H1 (cell line): ENCODE results near the gene CA7. TPM values are rescaled to one million over a fixed set of nuclear protein-coding genes. Genes with fewer than 3 reads are reported as not detected.
A peak's percentile ranks its signal among the peaks of the same experiment; 100 is the strongest.

Experiments used
- CTCF ChIA-PET: fragments of 300-600 bp; sonication (Branson Sonifier 250); formaldehyde crosslinking; loops from one replicate; lab custom pipeline; 2021; ENCODE audit not compliant: partially characterized antibody; lab: Charles Lee
- POLR2A ChIA-PET: fragments of 300-600 bp; sonication (Branson Sonifier 250); formaldehyde crosslinking; loops from one replicate; lab custom pipeline; 2021; ENCODE audit warnings: inconsistent platforms; ENCODE audit not compliant: partially characterized antibody; lab: Charles Lee
- DNase-seq, 2 experiments: peaks; one replicate each; pipeline versions ENCODE4 v3.0.0 to v3.0.0-alpha.2; 2010 to 2022; ENCODE audit warnings: low spot score in 2 of 2, low read depth in 1 of 2, mixed read lengths in 1 of 2
- FAIRE-seq: peaks from 2 replicates; lab custom pipeline; 2011; peaks lifted over from hg19 to GRCh38; lab: Jason Lieb, UNC
- H2AFZ ChIP-seq: 2 replicates; pipeline ENCODE4 v1.8.1; 2012; ENCODE audit warnings: low read length, inconsistent platforms
- H2AK5ac ChIP-seq: 2 replicates; pipeline ENCODE4 v1.6.1; 2013; ENCODE audit warnings: low read depth, low read length
- H2BK120ac ChIP-seq: replicated peaks from 2 replicates; pipeline ENCODE3; 2013; ENCODE audit warnings: low read depth, low read length, inconsistent platforms
- H2BK12ac ChIP-seq: 2 replicates; pipeline ENCODE4 v1.6.1; 2013; ENCODE audit warnings: low read depth, low read length
- H2BK15ac ChIP-seq: 2 replicates; pipeline ENCODE4 v1.6.1; 2013; ENCODE audit warnings: low read length
- H2BK20ac ChIP-seq: 2 replicates; pipeline ENCODE4 v1.6.1; 2013; ENCODE audit warnings: low read length
- H2BK5ac ChIP-seq: 2 replicates; pipeline ENCODE4 v1.6.1; 2013; ENCODE audit warnings: low read depth, low read length
- H3K14ac ChIP-seq: 2 replicates; pipeline ENCODE4 v1.6.1; 2013; ENCODE audit warnings: inconsistent platforms; ENCODE audit not compliant: insufficient read length
- H3K18ac ChIP-seq: 2 replicates; pipeline ENCODE4 v1.6.1; 2013; ENCODE audit warnings: low read length; ENCODE audit errors: extremely low read depth
- H3K23ac ChIP-seq: 2 replicates; pipeline ENCODE4 v1.6.1; 2013; ENCODE audit warnings: inconsistent platforms; ENCODE audit not compliant: insufficient read length
- H3K23me2 ChIP-seq: 2 replicates; pipeline ENCODE4 v1.6.1; 2013; ENCODE audit warnings: low read depth, low read length
- H3K27ac ChIP-seq: 2 replicates; pipeline ENCODE4 v1.6.1; 2011; ENCODE audit warnings: low read depth, low read length, inconsistent platforms
- H3K27me3 ChIP-seq, 4 experiments: replicated peaks in 1 of 4; 1 replicate in 1 of 4; 2 replicates in 3 of 4; pipeline versions ENCODE4 v1.6.1 to v1.8.1; 2011 to 2013; ENCODE audit warnings: low read length in 3 of 4, mild to moderate bottlenecking in 3 of 4, inconsistent platforms in 2 of 4, mixed read lengths in 2 of 4, moderate library complexity in 1 of 4; ENCODE audit not compliant: control insufficient read depth in 3 of 4, insufficient read depth in 3 of 4; ENCODE audit errors: extremely low read depth in 1 of 4
- H3K36me3 ChIP-seq, 4 experiments: 2 replicates each; pipeline versions ENCODE4 v1.6.1 to v1.8.1; 2011 to 2013; ENCODE audit warnings: mild to moderate bottlenecking in 4 of 4, low read length in 3 of 4, moderate library complexity in 2 of 4, control low read depth in 1 of 4, inconsistent platforms in 1 of 4; ENCODE audit not compliant: insufficient read depth in 4 of 4, control insufficient read depth in 2 of 4
- H3K4ac ChIP-seq: replicated peaks from 2 replicates; pipeline ENCODE3; 2013; ENCODE audit warnings: low read length, low read depth, mixed read lengths, inconsistent platforms; ENCODE audit not compliant: insufficient read length
- H3K4me1 ChIP-seq, 4 experiments: replicated peaks in 1 of 4; 1 replicate in 1 of 4; 2 replicates in 3 of 4; pipeline versions ENCODE4 v1.6.1 to v1.8.1; 2011 to 2013; ENCODE audit warnings: low read length in 3 of 4, inconsistent platforms in 2 of 4, mixed read lengths in 1 of 4; ENCODE audit not compliant: insufficient read depth in 4 of 4, control insufficient read depth in 3 of 4
- H3K4me2 ChIP-seq, 2 experiments: 2 replicates each; pipeline versions ENCODE4 v1.6.1 to v1.8.1; 2011 to 2013; ENCODE audit warnings: low read depth in 2 of 2, low read length in 2 of 2, control low read depth in 1 of 2, inconsistent platforms in 1 of 2, mild to moderate bottlenecking in 1 of 2; ENCODE audit not compliant: insufficient read depth in 1 of 2
- H3K4me3 ChIP-seq, 4 experiments: fragments of 200-600, 300-600 bp in 1 of 4; sonication (generic), shearing (Covaris generic), sonication (Bioruptor Twin) in 1 of 4; 2 replicates each; pipeline versions ENCODE4 v1.5.1 to v1.8.1; 2011 to 2016; ENCODE audit warnings: low read length in 4 of 4, low read depth in 3 of 4, control low read depth in 2 of 4, inconsistent platforms in 2 of 4, mild to moderate bottlenecking in 2 of 4, mixed read lengths in 1 of 4, moderate library complexity in 1 of 4; ENCODE audit not compliant: insufficient read depth in 2 of 4; ENCODE audit errors: extremely low read depth in 1 of 4
- H3K56ac ChIP-seq: replicated peaks from 2 replicates; pipeline ENCODE3; 2013; ENCODE audit warnings: low read depth, mild to moderate bottlenecking, mixed read lengths, low read length, inconsistent platforms; ENCODE audit not compliant: insufficient read length
- H3K79me1 ChIP-seq: 2 replicates; pipeline ENCODE4 v1.6.1; 2013; ENCODE audit warnings: low read depth, low read length, control low read depth
- H3K79me2 ChIP-seq, 2 experiments: 2 replicates each; pipeline versions ENCODE4 v1.6.1 to v1.8.1; 2012 to 2013; ENCODE audit warnings: low read length in 2 of 2, mild to moderate bottlenecking in 2 of 2, inconsistent platforms in 1 of 2; ENCODE audit not compliant: insufficient read depth in 2 of 2, control insufficient read depth in 1 of 2
- H3K9ac ChIP-seq, 4 experiments: replicated peaks in 1 of 4; 1 replicate in 1 of 4; 2 replicates in 3 of 4; pipeline versions ENCODE4 v1.6.1 to v1.8.1; 2011 to 2013; ENCODE audit warnings: low read depth in 3 of 4, low read length in 3 of 4, control low read depth in 2 of 4, mild to moderate bottlenecking in 2 of 4, moderate library complexity in 2 of 4, inconsistent platforms in 1 of 4; ENCODE audit errors: extremely low read depth in 1 of 4
- H3K9me3 ChIP-seq, 2 experiments: 2 replicates each; pipeline versions ENCODE4 v1.6.1 to v1.8.1; 2012 to 2013; ENCODE audit warnings: mild to moderate bottlenecking in 2 of 2, moderate library complexity in 2 of 2, control low read depth in 1 of 2, inconsistent platforms in 1 of 2, low read depth in 1 of 2, low read length in 1 of 2, mixed read lengths in 1 of 2; ENCODE audit not compliant: insufficient read depth in 2 of 2
- H4K20me1 ChIP-seq, 2 experiments: replicated peaks in 1 of 2; 2 replicates each; pipeline versions ENCODE3 to v1.8.1; 2011 to 2013; ENCODE audit warnings: inconsistent platforms in 2 of 2, low read length in 2 of 2, mild to moderate bottlenecking in 1 of 2; ENCODE audit not compliant: insufficient read depth in 2 of 2, control insufficient read depth in 1 of 2
- H4K5ac ChIP-seq: 2 replicates; pipeline ENCODE4 v1.6.1; 2013; ENCODE audit warnings: low read length, low read depth, mixed read lengths, inconsistent platforms; ENCODE audit not compliant: insufficient read length
- H4K8ac ChIP-seq: 2 replicates; pipeline ENCODE4 v1.8.0; 2013; ENCODE audit warnings: mild to moderate bottlenecking, moderate library complexity, low read length, inconsistent platforms; ENCODE audit not compliant: insufficient read depth; ENCODE audit errors: extremely low read depth
- H4K91ac ChIP-seq: replicated peaks from 2 replicates; pipeline ENCODE3; 2013; ENCODE audit warnings: low read length, mixed read lengths, inconsistent platforms; ENCODE audit not compliant: insufficient read length
- CBX5 ChIP-seq: fragments of 300-800, 300-1000 bp; sonication (generic); IDR thresholded peaks from 2 replicates; pipeline ENCODE4 v1.7.1; 2016; ENCODE audit warnings: antibody characterized with exemption, low read length, low read depth
- CHD1 ChIP-seq: IDR thresholded peaks from 2 replicates; pipeline ENCODE4 v1.6.1; 2012; ENCODE audit warnings: low read depth, low read length, improper control_type of control experiment
- EGR1 ChIP-seq: IDR thresholded peaks from 2 replicates; pipeline ENCODE4 v1.6.1; 2011; ENCODE audit warnings: low read depth, low read length, borderline replicate concordance
- GABPA ChIP-seq: IDR thresholded peaks from 2 replicates; pipeline ENCODE4 v1.6.1; 2011; ENCODE audit warnings: mild to moderate bottlenecking, low read length, moderate library complexity, borderline replicate concordance; ENCODE audit not compliant: insufficient read depth
- GTF2F1 ChIP-seq: IDR thresholded peaks from 2 replicates; pipeline ENCODE4 v1.6.1; 2012; ENCODE audit warnings: low read depth, low read length, improper control_type of control experiment, borderline replicate concordance
- HDAC2 ChIP-seq, 2 experiments: fragments of 300-600 bp in 1 of 2; sonication (generic) in 1 of 2; IDR thresholded peaks; 2 replicates each; pipeline ENCODE4 v1.6.1; 2011 to 2012; ENCODE audit warnings: low read depth in 2 of 2, low read length in 2 of 2, mild to moderate bottlenecking in 2 of 2, moderate library complexity in 2 of 2, borderline replicate concordance in 1 of 2, inconsistent platforms in 1 of 2
- KDM1A ChIP-seq: fragments of 200-600, 300-600 bp; sonication (generic); IDR thresholded peaks from 2 replicates; pipeline ENCODE4 v1.7.1; 2016; ENCODE audit warnings: mild to moderate bottlenecking, low read length, borderline replicate concordance
- POLR2A ChIP-seq, 2 experiments: IDR thresholded peaks; 1 replicate in 1 of 2; 2 replicates in 1 of 2; pipeline ENCODE4 v1.6.1; 2011; ENCODE audit warnings: low read depth in 2 of 2, low read length in 2 of 2, mild to moderate bottlenecking in 2 of 2; ENCODE audit errors: control extremely low read depth in 1 of 2
- WGBS, 2 experiments: shearing (Covaris generic) in 1 of 2; methylation state at CpG; one replicate each; pipeline versions ENCODE4 v1.1.6 to v1.1.7; 2013 to 2015; ENCODE audit warnings: low lambda C conversion rate in 2 of 2, mixed read lengths in 2 of 2, inconsistent platforms in 1 of 2, low coverage in 1 of 2, missing lambda C conversion rate in 1 of 2; ENCODE audit not compliant: insufficient replicate concordance in 2 of 2, insufficient coverage in 1 of 2, insufficient read length in 1 of 2; ENCODE audit errors: extremely low coverage in 1 of 2, missing lambda C conversion rate in 1 of 2; 5-methylcytosine and 5-hydroxymethylcytosine counted together
- polyA plus RNA-seq, 7 experiments: library from polyadenylated mRNA; depleted of rRNA in 3 of 7; stranded (reverse) in 5 of 7; unstranded in 2 of 7; fragments of >200 nt in 5 of 7; fragments of 200-250 nt in 2 of 7; gene quantifications; 1 replicate in 5 of 7; 2 replicates in 1 of 7; 4 replicates in 1 of 7; pipeline versions ENCODE4 v1.2.1 to v1.2.3, GENCODE V29; 2011 to 2013; ENCODE audit warnings: missing spikeins in 2 of 7, mixed read lengths in 2 of 7
- total RNA-seq: library from RNA; stranded (reverse); fragmentation: NEBNext Ultra II Directional; extraction: Animal tissue kit (Norgen Biotek cat#: 25700); gene quantifications from 2 replicates; pipeline ENCODE4 v1.2.1, GENCODE V29; 2021
- TF ChIP-seq, protein P1 (sequence below): IDR thresholded peaks from 2 replicates; pipeline ENCODE4 v1.6.1; 2011; ENCODE audit warnings: low read length, improper control_type of control experiment

CA7 gene
- total and polyA plus RNA-seq, 2 of the 8 experiments (the other 6 are each of a cell fraction or from before 2014, with no cell fraction given): 1.7 to 2.7 TPM

DNA sequence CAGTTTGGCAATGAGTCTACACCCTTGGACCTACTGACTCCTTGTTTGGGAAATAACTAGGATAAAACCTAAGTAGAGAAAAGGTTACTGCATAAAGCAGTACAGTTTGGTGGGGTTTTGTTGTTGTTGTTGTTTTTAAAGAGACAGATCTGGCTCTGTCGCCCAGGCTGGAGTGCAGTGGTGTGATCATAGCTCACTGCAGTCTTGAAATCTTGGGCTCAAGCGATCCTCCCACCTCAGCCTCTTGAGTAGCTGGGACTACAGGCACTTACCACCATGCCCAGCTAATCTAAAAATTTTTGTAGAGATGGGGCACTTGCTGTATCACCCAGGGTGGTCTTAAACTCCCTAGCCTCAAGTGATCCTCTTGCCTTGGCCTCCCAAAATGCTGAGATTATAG lies 37.3 kb downstream of the CA7 start:
- Histone ChIP-seq H3K14ac (no peak overlapping the region), H2AK5ac (no peak overlapping the region), H3K79me1 (peaks cover 12% of the 10 kb centered on the region), H3K36me3 (peaks cover 10 to 26% (median 17%) of the 10 kb centered on the region in 4 experiments), H2AFZ (no peak overlapping the region), H2BK5ac (no peak overlapping the region), H4K91ac (no peak overlapping the region), H3K4me2 (peak overlapping the region; percentile 68 to 89), H4K8ac (no peak overlapping the region), H3K9ac (no peak overlapping the region; a peak in 1 of 7 replicates), H3K56ac (no peak overlapping the region), H3K4ac (no peak overlapping the region), H3K27ac (no peak overlapping the region), H2BK12ac (no peak overlapping the region), H4K20me1 (peaks cover 3 to 14% of the 10 kb centered on the region in 2 experiments), H3K18ac (no peak overlapping the region), H2BK120ac (no peak overlapping the region), H3K23ac (no peak overlapping the region), H2BK15ac (no peak overlapping the region), H3K79me2 (peaks cover 0 to 30% of the 10 kb centered on the region in 2 experiments; a peak in 3 of 4 replicates), H2BK20ac (no peak overlapping the region), H3K23me2 (peaks cover 8% of the 10 kb centered on the region; the same call in 1 of the 2 replicates), H3K27me3 (peaks cover 0 to 3% (median 0%) of the 10 kb centered on the region in 4 experiments; a peak in 1 of 7 replicates), H3K9me3 (no peaks in the 10 kb centered on the region), H3K4me1 (peaks cover 0 to 10% (median 3%) of the 10 kb centered on the region in 4 experiments; a peak in 3 of 7 replicates), H3K4me3 (peak overlapping the region; percentile 71 to 84 (median 80)), H4K5ac (peak overlapping the region; percentile 13)
- DNase-seq: no peak
- CTCF ChIA-PET: interaction anchor here (0.8 to 42.0 kb wide), 8 partner anchors 9 to 47 kb away, joined by 3 to 1009 read pairs (median 7); partner anchors contain the start of genes CDH16 and RRAD
- TF ChIP-seq, protein P1, sequence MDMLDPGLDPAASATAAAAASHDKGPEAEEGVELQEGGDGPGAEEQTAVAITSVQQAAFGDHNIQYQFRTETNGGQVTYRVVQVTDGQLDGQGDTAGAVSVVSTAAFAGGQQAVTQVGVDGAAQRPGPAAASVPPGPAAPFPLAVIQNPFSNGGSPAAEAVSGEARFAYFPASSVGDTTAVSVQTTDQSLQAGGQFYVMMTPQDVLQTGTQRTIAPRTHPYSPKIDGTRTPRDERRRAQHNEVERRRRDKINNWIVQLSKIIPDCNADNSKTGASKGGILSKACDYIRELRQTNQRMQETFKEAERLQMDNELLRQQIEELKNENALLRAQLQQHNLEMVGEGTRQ: no peak
- TF ChIP-seq CHD1 (no peak), EGR1 (no peak), HDAC2 (IDR thresholded peaks at IDR 0.05; ENCODE audit: borderline replicate concordance in 1 of 2, low read depth in 2 of 2, low read length in 2 of 2) (no peak), KDM1A (no peak), GTF2F1 (no peak), POLR2A (IDR thresholded peaks at IDR 0.05; ENCODE audit: control extremely low read depth in 1 of 2, low read depth in 2 of 2, low read length in 2 of 2) (no peak), GABPA (no peak), CBX5 (no peak)
- WGBS, 2 experiments: 69% methylated on average over 2 of the region's 2 CpGs; no CpG with 5 or more reads in 1 of the 2 experiments
- POLR2A ChIA-PET: interaction anchor here (0.7 to 3.0 kb wide), 8 partner anchors 9 to 130 kb away, joined by 3 to 12 read pairs (median 7); partner anchors contain the start of genes DYNC1LI2 and RRAD
- FAIRE-seq: no peak
